HFFc6 (cell line): ENCODE results near the gene ACCS. TPM values are rescaled to one million over a fixed set of nuclear protein-coding genes. Genes with fewer than 3 reads are reported as not detected.

Experiments used
- DNase-seq: peaks from one replicate; pipeline ENCODE4 v3.0.0-alpha.2; 2018
- H3K27ac Mint-ChIP-seq: 2 replicates; pipeline ENCODE4 v1.8.0; 2020; ENCODE audit warnings: mild to moderate bottlenecking, mixed read lengths
- H3K27me3 Mint-ChIP-seq: 2 replicates; pipeline ENCODE4 v1.8.0; 2021; ENCODE audit warnings: mild to moderate bottlenecking, moderate library complexity, mixed read lengths; ENCODE audit not compliant: insufficient read depth
- H3K36me3 Mint-ChIP-seq: 2 replicates; pipeline ENCODE4 v1.8.0; 2021; ENCODE audit warnings: low read depth, mixed read lengths
- H3K4me1 Mint-ChIP-seq: 2 replicates; pipeline ENCODE4 v1.8.0; 2020; ENCODE audit warnings: low read depth, mixed read lengths
- H3K4me3 Mint-ChIP-seq: 2 replicates; pipeline ENCODE4 v1.8.0; 2020; ENCODE audit warnings: mild to moderate bottlenecking, moderate library complexity, mixed read lengths
- H3K9me3 Mint-ChIP-seq: 2 replicates; pipeline ENCODE4 v1.8.0; 2020; ENCODE audit warnings: mild to moderate bottlenecking, mixed read lengths
- total RNA-seq, 6 experiments: library from RNA; stranded (reverse); fragmentation: NEBNext Ultra II Directional; extraction: Animal tissue kit (Norgen Biotek cat#: 25700); gene quantifications; 2 replicates in 1 of 6; 3 replicates in 5 of 6; pipeline ENCODE4 v1.2.3, GENCODE V29; 2021
- TF ChIP-seq, protein P1 (sequence below): fragments of 200-600 bp; sonication (generic); IDR thresholded peaks from 2 replicates; pipeline ENCODE4 v1.5.0; 2021; ENCODE audit warnings: antibody characterized with exemption, mild to moderate bottlenecking

ACCS gene
- total RNA-seq, 6 experiments from 2014 or later = 3.9 to 5.4 (median 4.8) TPM

DNA sequence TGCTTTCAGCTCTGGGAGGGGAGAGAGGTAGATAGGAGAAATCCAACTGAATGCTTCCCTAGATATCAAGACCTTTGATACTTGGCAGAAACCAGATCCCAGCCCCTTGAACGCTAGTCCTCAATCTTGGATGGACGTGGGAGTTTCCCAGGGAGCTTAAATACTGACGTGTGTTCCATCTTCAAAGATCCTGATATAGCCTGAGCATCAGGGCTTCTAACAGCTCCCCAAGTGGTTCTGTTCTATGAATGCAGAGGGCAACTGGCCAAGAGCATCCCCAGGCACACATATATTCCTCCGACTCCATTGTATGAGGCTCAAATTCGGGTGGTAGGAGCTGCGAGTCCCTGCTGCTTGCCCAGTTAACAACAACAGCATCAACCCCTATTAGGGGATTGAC, 8.7 kb upstream of the ACCS start:
- TF ChIP-seq, protein P1, sequence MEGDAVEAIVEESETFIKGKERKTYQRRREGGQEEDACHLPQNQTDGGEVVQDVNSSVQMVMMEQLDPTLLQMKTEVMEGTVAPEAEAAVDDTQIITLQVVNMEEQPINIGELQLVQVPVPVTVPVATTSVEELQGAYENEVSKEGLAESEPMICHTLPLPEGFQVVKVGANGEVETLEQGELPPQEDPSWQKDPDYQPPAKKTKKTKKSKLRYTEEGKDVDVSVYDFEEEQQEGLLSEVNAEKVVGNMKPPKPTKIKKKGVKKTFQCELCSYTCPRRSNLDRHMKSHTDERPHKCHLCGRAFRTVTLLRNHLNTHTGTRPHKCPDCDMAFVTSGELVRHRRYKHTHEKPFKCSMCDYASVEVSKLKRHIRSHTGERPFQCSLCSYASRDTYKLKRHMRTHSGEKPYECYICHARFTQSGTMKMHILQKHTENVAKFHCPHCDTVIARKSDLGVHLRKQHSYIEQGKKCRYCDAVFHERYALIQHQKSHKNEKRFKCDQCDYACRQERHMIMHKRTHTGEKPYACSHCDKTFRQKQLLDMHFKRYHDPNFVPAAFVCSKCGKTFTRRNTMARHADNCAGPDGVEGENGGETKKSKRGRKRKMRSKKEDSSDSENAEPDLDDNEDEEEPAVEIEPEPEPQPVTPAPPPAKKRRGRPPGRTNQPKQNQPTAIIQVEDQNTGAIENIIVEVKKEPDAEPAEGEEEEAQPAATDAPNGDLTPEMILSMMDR = no peak
- no peak overlapping the region for H3K27ac Mint-ChIP-seq
- H3K4me1 Mint-ChIP-seq = no peaks in the 10 kb centered on the region
- DNase-seq = no peak
- no peaks in the 10 kb centered on the region for H3K36me3 Mint-ChIP-seq
- no peaks in the 10 kb centered on the region for H3K9me3 Mint-ChIP-seq
- no peak overlapping the region for H3K4me3 Mint-ChIP-seq
- H3K27me3 Mint-ChIP-seq = peaks cover 31% of the 10 kb centered on the region

DNA sequence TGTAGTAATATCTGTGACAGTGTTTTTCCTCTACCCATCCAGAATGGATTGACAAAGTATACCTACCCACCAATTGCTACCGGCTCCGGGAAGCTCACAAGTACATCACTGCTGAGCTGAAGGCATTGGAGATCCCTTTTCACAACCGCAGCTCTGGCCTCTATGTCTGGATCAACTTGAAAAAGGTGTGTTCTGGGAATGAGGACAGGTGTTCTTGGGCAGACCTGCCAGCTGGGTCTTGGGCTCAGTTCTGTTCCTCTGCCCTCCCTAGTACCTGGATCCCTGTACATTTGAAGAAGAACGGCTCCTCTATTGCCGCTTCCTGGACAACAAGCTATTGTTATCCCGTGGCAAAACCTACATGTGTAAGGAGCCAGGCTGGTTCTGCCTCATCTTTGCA, 7.8 kb upstream of the ACCS start:
- H3K9me3 Mint-ChIP-seq = no peaks in the 10 kb centered on the region
- no peaks in the 10 kb centered on the region for H3K4me1 Mint-ChIP-seq
- no peaks in the 10 kb centered on the region for H3K36me3 Mint-ChIP-seq
- no peak for DNase-seq
- H3K27ac Mint-ChIP-seq = no peak overlapping the region
- H3K4me3 Mint-ChIP-seq = no peak overlapping the region
- TF ChIP-seq, protein P1 = no peak
- peaks cover 28% of the 10 kb centered on the region for H3K27me3 Mint-ChIP-seq

DNA sequence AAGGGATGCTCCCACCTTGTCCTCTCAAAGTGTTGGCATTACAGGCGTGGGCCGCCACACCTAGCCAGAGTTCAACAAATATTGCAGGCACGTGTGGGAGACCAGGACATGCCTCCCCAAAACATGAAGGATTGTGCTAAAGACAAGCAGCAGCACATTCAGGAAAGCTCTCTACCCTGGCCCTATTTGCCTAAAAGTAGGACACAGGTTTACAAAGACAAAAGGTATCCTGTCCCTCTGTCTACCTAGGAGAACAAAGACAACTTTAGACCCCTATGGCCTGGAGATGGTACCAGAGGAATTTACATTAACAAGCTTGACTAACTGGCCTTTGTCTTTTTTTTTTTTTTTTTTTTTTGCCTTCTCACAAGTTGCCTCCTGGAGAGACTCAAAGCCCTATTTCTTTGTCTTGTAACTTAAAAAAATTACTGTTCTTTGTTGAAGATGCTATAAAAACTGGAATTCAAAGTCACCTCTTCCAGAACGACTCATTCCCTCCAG, 859 bp upstream of the ACCS start:
- TF ChIP-seq, protein P1 = no peak
- Mint-ChIP-seq H3K4me3 (peak overlapping the region; percentile 92), H3K36me3 (no peaks in the 10 kb centered on the region), H3K27me3 (peaks cover 14% of the 10 kb centered on the region), H3K9me3 (no peaks in the 10 kb centered on the region), H3K4me1 (peaks cover 21% of the 10 kb centered on the region), H3K27ac (peak overlapping the region; percentile 94)
- no peak for DNase-seq

GRCh38 chr11:44066732-44067141, 667 bp downstream of the ACCS start:
- peak overlapping the region; percentile 92 for H3K4me3 Mint-ChIP-seq
- peak overlapping the region; percentile 94 for H3K27ac Mint-ChIP-seq
- DNase-seq = peak; percentile 72
- TF ChIP-seq, protein P1 = no peak
- peaks cover 11% of the 10 kb centered on the region for H3K27me3 Mint-ChIP-seq
- H3K9me3 Mint-ChIP-seq = no peaks in the 10 kb centered on the region
- peaks cover 21% of the 10 kb centered on the region for H3K4me1 Mint-ChIP-seq
- H3K36me3 Mint-ChIP-seq = no peaks in the 10 kb centered on the region

DNA sequence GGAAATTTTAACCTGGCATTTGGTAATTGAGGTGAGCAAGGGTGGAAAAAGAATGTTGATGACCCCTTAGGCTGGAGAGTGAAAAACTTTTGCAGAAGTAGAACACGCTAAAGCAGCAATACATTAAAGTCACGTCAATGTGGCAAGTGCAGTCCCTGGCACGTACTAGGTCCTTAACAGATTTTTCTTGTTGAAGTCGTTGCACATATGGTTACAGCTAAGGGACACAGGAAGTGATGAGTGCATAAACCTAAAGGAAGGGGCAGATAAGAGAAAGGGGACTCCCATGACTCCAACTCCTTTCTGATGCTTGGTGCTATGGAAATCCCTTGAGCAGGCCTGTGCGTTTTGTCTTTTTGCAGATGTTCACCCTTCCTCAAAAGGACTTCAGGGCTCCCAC, 1.2 kb downstream of the ACCS start:
- TF ChIP-seq, protein P1 = no peak
- H3K36me3 Mint-ChIP-seq = no peaks in the 10 kb centered on the region

GRCh38 chr11:44068180-44068579, 2.1 kb downstream of the ACCS start:
- Mint-ChIP-seq H3K9me3 (no peaks in the 10 kb centered on the region), H3K4me1 (peaks cover 21% of the 10 kb centered on the region), H3K36me3 (no peaks in the 10 kb centered on the region), H3K4me3 (no peak overlapping the region), H3K27me3 (peaks cover 7% of the 10 kb centered on the region; the same call in 1 of the 2 replicates), H3K27ac (no peak overlapping the region)
- TF ChIP-seq, protein P1 = no peak
- no peak for DNase-seq

More for the DNA sequence above, 1.2 kb downstream of the ACCS start:
- DNase-seq = no peak
- H3K4me3 Mint-ChIP-seq = peak overlapping the region; percentile 92
- no peaks in the 10 kb centered on the region for H3K9me3 Mint-ChIP-seq
- H3K27me3 Mint-ChIP-seq = peaks cover 9% of the 10 kb centered on the region
- peaks cover 21% of the 10 kb centered on the region for H3K4me1 Mint-ChIP-seq
- H3K27ac Mint-ChIP-seq = no peak overlapping the region
